GM12892 (cell line): ENCODE data around the gene EOMES. TPM values are rescaled to one million over a fixed set of nuclear protein-coding genes. Genes with fewer than 3 reads are reported as not detected.
"Not testable (repeated sequence)": the region's sequence is repeated elsewhere in the genome, so short reads cannot be mapped to it uniquely, and the experiment has no call there.

ENCODE experiments used
- DNase-seq: peaks from one replicate; pipeline ENCODE4 v3.0.0; 2011; ENCODE audit not compliant: insufficient read length
- FAIRE-seq: peaks from 2 replicates; lab custom pipeline; 2011; peaks lifted over from hg19 to GRCh38; lab: Jason Lieb, UNC
- POLR2A ChIP-seq: IDR thresholded peaks from 2 replicates; pipeline ENCODE4 v1.6.1; 2011; ENCODE audit warnings: low read depth, low read length, control low read depth
- POLR2AphosphoS5 ChIP-seq: IDR thresholded peaks from 2 replicates; pipeline ENCODE4 v1.6.1; 2011; ENCODE audit warnings: low read depth, low read length, control low read depth
- TAF1 ChIP-seq: IDR thresholded peaks from 2 replicates; pipeline ENCODE4 v1.6.1; 2011; ENCODE audit warnings: low read depth, mild to moderate bottlenecking, control low read depth, low read length, borderline replicate concordance
- polyA plus RNA-seq: library from polyadenylated mRNA; unstranded; fragments of >200 nt; gene quantifications from one replicate; pipeline ENCODE4 v1.2.1, GENCODE V29; 2012; ENCODE audit warnings: missing spikeins, inconsistent platforms; ENCODE audit not compliant: missing spikeins

EOMES gene
- polyA plus RNA-seq, result not detected

- DNase-seq, result no peak
- FAIRE-seq, result no peak
- TF ChIP-seq POLR2A (no peak), TAF1 (no peak), POLR2AphosphoS5 (no peak)
Observed at GRCh38 chr3:27721717-27722564, at the start of gene EOMES. Gene EOMES, minus strand, starts transcription at chr3:27722323. Its CDS starts 29 bp downstream, at chr3:27722294.

DNA sequence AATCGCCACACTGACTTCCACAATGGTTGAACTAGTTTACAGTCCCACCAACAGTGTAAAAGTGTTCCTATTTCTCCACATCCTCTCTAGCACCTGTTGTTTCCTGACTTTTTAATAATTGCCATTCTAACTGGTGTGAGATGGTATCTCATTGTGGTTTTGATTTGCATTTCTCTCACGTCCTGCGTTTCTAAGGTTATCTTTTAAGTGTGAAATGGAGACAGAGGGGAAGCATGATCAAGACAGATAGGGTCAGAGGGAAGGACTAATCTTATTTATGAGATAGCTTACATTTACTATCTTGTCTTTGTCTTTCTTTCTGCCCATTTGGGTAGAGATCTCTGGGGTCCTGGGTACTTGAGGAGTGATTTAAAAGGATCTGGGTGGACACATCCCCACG is 48.3 kb upstream of the EOMES start:
- FAIRE-seq, result not testable (repeated sequence)

DNA sequence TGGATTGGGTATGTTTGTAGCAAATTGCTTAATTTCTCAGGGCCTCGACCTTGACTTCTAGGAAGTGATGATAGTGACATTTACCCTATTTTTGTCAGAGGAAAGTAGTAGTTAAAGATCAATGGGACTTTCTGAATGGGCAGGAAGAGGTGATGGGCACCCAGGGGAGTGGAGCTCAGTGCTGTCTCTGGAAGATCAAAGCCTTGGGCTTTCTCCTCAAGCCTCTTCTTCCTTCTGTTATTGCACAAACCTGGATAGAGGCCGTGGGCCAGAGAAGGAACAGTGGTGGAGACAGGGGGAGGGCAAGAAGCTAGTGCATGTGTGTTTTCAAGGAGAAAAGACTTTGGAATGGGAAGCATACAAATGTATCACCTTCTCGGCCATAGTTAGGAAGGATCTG is 44.9 kb upstream of the EOMES start:
- FAIRE-seq, result no peak
- no peak for DNase-seq
- no peak for TF ChIP-seq POLR2A
- no peak for TF ChIP-seq POLR2AphosphoS5
- no peak for TF ChIP-seq TAF1

More for the DNA sequence above, 48.3 kb upstream of the EOMES start:
- not testable (repeated sequence) for DNase-seq

GRCh38 chr3:27758083-27758482 is 36.0 kb upstream of the EOMES start:
- DNase-seq (no peak), FAIRE-seq (no peak)
- TF ChIP-seq POLR2A (no peak), TAF1 (no peak), POLR2AphosphoS5 (no peak)

- no peak for DNase-seq
- FAIRE-seq, result no peak
- TF ChIP-seq POLR2A (no peak), TAF1 (no peak), POLR2AphosphoS5 (no peak)
Observed at GRCh38 chr3:27756877-27757276, 34.8 kb upstream of the EOMES start.

- DNase-seq (no peak), FAIRE-seq (no peak)
- no peak for TF ChIP-seq POLR2A
- TF ChIP-seq TAF1, result no peak
- TF ChIP-seq POLR2AphosphoS5, result no peak
Observed at GRCh38 chr3:27752926-27753325, 30.8 kb upstream of the EOMES start.

DNA sequence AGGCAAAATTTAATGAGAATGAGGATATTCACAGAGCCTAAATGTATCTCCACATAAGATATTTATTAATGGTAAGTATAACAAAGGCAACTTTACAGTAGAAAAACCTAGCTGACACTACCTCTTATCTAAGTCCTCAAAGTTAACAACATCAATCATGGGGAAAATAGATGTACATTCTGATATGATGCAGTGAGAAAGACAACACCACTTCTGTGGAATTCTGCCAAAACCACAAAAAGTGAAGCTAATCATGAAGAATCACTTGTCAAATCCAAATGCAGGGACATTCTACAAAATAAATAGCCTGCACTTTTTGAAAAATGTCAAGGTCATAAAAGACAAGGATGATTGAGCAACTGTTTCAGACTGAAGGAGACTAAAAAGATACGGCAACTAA is 27.5 kb upstream of the EOMES start:
- no peak for TF ChIP-seq TAF1
- no peak for TF ChIP-seq POLR2A
- TF ChIP-seq POLR2AphosphoS5, result no peak
- DNase-seq, result no peak
- FAIRE-seq, result no peak

DNA sequence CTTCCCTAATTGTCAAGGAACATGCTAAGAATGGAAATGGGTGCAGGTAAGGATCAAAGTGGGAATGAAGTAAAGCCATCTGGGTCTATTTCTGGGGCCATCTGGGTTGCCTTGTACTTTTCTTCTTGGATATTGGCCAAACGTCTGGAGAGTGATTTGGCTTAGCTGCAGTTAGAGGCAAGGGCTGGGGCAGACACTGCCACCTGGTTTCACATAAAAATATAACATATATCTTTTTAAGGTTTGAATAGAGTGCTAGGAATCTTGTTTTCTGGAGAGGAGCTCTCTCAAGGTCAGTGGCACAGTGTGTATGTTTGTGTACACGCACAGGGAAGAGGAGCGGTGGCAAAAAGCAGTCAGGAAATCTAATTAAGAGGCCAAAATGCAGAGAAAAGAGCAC is 24.7 kb upstream of the EOMES start:
- FAIRE-seq (no peak), DNase-seq (no peak)
- TF ChIP-seq TAF1 (no peak), POLR2AphosphoS5 (no peak), POLR2A (no peak)

DNA sequence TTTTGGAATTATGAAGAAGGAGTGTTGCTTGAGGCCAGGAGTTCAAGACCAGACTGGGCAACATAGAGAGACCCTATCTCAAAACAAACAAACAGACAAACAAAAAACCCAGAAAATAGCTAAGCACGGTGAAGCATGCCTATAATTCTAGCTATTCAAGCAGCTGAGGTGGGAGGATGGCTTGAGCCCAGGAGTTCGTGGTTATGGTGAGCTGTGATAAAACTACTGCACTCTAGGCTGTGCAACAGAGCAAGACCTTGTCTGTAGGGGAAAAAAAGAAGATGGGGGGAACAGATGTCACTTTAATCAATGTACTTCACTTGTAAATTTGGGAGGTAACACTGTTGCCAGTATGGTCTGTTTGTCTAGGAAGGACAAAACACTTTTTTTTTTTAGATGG is 18.7 kb upstream of the EOMES start:
- no peak for TF ChIP-seq POLR2AphosphoS5
- no peak for TF ChIP-seq POLR2A
- TF ChIP-seq TAF1, result no peak
- FAIRE-seq, result no peak

GRCh38 chr3:27737091-27737490 is 15.0 kb upstream of the EOMES start:
- no peak for FAIRE-seq
- no peak for DNase-seq
- no peak for TF ChIP-seq TAF1

More for the DNA sequence above, 18.7 kb upstream of the EOMES start:
- no peak for DNase-seq

GRCh38 chr3:27730774-27731659 is 8.9 kb upstream of the EOMES start:
- TF ChIP-seq TAF1, result no peak
- TF ChIP-seq POLR2AphosphoS5, result no peak
- TF ChIP-seq POLR2A, result no peak
- FAIRE-seq, result no peak
- no peak for DNase-seq

DNA sequence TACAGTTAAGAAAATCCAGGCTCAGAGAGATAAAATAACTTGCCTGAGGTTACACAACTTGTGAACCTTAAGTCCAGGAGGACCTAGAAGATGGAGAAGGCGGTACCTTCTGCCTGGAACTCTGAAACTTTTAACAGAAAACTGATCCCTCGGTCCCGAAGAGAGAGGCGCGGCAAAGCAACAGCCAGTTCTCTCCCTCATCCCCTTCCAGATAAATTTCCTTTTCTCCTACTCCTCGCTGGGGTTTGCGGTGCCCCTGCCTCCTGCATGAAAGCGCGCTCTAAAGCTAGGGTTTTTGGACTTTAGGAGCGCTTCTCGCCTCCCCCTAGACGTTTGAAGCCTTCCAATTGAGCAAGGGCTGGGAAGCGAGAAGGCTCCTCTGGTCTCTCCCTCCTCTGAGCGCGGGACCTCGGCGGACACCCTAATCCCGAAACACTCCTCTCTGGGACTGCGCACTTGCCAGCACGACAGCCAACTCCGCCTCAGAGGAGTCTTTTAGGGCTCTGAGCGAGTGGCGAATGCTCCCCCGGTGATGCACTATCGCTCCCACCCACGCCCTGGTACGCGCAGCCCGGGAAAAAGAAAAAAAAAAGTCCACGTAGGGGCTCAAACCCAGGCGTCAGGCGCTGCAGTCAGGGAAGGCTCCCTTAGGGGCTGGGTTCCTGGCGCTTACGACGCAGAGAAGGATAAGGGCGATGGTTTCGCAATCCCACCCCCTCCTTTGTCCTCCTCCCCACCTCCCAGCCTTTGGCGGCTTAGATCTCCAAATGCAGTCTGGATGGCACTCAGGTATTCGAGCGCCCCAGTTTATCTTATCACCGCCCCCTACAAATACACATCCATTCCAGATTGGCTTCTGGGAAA is 7.9 kb upstream of the EOMES start:
- DNase-seq, result no peak
- no peak for TF ChIP-seq TAF1
- no peak for TF ChIP-seq POLR2AphosphoS5
- TF ChIP-seq POLR2A, result no peak
- no peak for FAIRE-seq
